DMS53 treated with DMSO at 0.1 percent for 48 hours (cell line): Measurements from ENCODE around the gene XYLT2.
"Not testable (repeated sequence)": the region's sequence is repeated elsewhere in the genome, so short reads cannot be mapped to it uniquely, and the experiment has no call there.

Experiments used
- DNase-seq: peaks from one replicate; lab custom pipeline; 2025; ENCODE audit not compliant: unreplicated experiment; lab: John Stamatoyannopoulos, UW

Gene XYLT2

DNA sequence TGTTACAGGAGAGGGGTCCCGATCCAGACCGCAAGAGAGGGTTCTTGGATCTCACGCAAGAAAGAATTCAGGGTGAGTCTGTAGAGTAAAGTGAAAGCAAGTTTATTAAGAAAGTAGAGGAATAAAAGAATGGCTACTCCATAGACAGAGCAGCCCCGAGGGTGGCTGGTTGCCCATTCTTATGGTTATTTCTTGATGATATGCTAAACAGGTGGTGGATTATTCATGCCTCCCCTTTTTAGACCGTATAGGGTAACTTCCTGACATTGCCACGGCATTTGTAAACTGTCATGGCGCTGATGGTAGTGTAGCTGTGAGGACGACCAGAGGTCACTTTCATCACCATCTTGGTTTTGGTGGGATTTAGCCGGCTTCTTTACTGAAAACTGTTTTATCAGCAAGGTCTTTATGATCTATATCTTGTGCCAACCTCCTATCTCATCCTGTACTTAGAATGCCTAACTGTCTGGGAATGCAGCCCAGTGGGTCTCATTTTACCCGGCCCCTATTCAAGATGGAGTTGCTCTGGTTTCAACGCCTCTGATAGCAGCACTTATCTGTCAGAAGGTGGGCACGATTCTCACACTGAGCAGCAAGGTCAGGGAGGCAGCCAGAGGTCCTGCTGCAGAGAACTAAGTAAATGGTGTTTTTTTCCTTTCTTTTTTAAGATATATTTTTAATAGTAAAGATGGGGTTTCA lies 26.5 kb upstream of the XYLT2 start:
- DNase-seq, result no peak

DNA sequence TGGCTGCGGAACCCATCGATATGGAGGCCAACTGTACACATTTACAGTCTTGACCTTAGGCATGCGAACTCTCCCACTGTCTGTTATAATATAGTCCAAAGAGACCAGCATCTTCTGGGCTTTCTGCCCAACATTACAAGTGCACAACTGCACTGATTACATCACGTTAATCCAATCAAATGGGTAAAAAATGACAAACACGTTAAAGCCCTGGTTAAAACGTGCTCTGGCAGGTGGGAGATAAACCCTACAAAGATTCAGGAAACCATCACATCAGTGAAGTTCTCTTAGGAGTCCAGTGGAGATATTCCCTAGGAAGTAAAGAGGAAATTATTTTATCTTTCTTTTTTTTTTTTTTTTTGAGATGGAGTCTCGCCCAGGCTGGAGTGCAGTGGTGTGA lies 23.7 kb upstream of the XYLT2 start:
- no peak for DNase-seq

DNA sequence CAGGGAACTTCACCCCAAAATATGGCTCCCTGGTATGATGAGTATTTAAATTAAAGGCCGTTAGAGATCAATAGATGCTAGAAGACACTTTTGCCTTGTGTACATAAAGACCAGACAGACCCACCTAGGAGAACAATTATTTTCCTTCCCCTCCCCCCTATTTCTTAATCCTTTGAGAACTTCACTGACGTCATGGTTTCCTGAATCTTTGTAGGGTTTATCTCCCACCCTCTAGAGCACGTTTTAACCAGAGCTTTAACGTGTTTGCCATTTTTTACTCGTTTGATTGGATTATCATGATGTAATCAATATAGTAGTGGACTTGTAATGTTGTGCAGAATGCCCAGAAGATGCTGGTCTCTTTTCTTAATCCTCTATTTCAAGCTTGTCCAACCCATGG lies 22.9 kb upstream of the XYLT2 start:
- no peak for DNase-seq

DNA sequence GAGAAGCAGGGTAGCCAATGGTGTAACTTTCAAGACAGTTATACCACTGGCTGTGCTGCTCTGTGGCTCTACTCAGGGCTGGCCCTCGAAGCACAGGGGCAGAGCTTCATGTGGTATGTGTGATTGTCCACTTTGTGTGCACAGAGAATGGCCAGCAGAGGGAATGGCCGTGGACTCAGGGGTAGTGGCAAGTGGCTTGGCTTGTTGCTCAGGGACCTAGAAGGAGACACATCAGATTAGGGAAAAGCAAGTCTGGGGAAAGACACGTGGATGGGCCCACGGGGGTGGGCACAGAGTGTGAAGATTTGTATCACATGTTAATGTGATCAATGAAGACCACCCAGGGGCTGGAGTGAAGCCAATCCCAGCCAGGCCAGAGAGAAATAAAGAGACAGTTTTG lies 20.0 kb upstream of the XYLT2 start:
- DNase-seq, result no peak

DNA sequence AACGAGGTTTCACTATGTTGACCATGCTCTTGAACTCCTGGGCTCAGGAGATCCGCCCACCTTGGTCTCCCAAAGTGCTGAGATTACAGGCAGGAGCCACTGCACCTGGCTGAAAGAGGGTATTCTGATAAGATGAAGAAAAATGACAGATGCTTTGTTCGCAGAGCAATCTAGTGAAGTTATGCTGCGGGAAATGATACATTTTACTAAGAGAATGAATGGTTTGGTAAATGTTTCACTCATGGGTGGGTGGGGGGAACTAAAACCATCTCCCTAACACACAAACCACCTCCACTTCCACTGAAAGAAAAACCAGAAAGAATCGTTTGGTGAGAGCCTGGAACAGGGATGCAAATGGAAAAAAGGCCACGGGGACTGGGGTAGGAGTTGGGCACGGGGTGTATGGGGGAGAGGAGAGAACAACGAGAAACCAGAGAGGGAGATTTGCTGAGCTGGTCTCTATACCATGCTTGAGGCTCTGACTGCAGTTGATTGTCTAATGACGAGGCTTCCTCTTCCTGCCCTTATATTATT lies 19.0 kb upstream of the XYLT2 start:
- DNase-seq, result no peak

DNA sequence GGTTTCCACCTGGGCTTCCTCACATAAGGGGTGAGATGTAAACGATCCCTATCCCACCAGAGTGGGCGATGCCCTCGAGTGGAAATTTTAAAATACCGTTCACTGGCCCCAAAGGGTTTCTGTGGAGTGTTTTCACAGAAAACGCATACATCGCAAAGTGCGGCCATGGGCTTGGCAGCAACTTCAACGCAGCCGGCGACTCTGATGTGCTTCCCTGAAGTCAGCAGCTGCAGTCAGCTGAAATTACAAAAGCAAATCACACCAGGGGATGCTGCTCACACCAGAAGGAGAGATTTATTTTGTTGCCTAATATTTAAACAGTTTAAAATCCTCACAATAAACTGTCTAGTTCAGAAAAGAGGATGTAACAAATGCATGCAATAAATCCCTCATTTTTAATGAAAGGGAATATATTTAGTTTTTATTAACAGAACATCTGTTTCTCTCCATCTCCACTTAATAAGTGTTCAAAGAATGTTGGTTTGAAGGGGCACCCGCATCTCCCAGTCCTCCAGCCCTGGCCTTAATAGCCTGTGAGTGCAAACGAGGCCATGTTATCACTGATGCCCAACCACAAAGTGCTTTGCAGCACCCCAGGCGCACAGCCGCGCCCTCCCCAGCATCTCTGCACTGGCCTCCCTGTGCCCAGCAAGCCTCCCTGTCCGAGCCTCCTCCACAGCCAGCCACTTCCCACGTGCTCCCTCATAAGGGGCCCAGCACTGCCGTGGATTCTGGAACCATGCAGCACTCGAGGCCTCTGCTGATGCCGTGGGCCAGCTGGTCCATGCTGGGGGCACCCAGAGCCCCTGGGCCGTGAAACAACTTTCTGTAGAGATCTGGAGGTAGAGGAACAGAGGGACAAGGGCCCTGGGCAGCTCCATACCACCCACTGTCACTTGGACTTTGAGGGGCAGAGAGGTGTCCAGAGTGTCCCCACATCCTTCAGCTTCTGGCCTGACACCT lies 17.3 kb upstream of the XYLT2 start:
- DNase-seq, result no peak

DNA sequence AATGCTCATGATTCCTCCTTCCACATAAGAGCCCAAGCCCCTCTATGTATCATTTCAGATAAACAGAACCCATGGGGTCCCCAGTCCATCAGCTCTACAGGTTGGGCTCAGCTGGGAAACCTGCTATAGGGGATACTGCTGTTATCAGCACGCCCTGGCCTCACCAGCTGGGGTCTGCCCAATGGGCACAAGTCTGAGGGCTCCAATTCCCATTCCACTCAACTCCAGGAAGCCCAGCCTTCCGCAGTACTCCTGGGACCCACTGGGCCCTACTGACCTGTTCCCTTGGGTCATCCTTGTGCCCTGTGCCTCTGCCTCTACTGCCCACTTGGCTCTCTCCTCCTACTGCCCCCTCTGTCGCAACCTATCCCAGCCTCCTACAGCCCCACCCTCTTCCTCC lies 16.2 kb upstream of the XYLT2 start:
- no peak for DNase-seq

DNA sequence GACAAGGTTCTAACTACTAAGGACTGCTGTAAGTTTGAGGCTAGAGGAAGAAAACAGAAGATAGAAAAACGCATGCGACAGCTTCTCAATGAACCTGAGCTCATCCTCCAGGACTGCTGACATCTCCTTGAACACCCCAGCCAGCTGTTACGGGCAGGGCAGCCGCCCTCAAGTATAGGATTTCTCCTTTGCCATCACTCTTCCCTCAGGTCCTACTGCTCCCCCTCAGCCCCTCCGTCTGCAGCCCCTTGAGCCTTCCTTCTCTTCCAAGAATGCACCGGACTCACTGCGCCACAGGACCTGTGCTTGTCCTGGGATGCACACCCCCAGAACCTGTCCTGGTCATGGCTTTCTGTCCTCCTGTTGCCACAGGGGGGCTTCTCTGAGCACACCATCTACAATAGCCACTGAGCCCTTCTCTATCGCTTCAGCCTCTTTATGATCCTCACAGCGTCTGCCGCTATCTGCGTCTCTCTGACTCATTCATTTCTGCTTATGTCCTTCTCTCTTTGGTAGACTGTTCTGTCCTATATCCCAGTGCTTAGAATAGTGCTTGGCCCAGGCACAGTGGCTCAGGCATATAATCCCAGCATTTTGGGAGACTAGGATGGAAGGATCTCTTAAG lies 15.7 kb upstream of the XYLT2 start:
- no peak for DNase-seq

DNA sequence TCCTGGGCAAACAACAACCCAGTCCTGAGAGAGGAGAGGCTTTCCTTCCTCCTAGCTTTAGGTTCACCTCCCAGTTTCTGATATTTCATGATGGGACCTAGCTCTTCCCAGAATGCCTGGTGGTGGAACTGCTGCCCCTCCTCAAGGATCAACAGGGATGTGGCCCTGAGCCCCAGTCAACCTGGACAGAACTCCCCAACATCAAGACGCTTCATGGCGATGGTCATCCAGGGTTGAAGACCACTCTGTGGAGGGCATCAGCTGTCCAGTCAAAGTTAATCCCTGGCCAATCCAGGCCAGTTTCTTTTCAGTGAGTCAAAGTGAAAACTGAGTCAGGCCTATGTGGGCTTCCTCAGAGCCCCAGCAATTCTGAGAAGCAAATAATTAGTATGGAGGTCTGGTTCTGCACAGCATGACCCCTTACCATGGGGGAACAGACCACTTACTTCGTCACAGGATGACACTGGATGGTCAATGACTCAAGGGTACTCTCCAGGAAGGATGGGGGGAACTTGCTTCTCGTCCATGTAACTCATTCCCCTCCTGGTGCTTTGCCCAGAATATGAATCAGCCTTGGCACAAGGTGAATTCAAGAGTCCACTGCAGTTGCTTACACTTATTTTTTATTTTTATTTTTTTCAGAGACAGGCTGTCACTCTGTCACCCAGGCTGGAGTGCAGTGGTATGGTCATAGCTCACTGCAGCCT lies 14.7 kb upstream of the XYLT2 start:
- no peak for DNase-seq

DNA sequence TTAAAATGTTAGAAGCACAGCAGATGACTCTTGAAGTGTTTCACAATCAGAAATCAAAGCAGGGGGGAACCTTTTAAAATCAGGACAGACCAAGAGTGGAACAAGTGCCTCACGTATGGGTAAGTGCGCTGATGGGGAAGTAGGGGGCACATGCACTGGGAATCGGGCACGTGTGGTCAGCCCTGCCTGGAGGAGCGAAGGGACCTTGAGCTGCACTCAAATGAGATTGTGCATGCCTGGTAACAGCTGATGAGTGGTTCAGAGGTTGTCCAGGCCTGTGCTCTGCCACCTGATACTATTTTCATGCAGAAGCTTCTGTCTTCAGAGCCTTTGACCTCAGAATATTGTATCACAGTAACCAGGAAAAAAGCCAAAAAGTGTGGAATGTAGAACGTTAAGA lies 13.7 kb upstream of the XYLT2 start:
- no peak for DNase-seq

DNA sequence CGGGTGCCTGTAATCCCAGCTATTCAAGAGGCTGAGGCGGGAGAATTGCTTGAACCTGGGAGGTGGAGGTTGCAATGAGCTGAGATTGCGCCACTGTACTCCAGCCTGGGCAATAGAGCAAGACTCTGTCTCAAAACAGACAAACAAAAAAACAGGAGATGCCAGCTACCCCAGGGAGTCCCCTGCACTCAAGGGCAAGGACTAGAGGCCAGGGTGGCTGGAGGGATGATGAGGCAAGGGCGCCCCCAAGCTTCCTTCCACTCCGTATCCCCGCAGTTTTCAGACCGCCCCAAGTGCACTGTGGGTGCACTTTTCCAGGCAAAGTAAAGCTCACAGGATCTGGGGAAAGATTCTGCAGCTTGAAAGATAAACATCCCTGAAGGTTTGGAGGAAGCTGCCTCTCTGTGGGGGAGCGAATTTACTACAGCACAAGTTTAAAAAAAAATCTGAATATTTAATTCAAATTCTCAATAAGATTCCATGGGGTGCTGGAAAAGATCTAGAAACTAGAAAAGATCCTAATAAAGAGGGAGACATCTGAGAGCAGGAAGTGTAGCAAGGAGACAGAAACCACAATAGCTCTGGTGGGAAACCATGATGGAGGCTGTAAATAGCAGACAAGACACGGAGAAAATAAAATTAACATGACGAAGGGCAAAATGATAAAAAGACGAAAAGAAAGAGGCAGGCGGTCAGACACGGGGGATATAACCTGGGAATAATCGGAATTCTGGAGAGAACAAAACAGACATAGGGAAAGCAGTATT lies 12.5 kb upstream of the XYLT2 start:
- DNase-seq, result not testable (repeated sequence)

DNA sequence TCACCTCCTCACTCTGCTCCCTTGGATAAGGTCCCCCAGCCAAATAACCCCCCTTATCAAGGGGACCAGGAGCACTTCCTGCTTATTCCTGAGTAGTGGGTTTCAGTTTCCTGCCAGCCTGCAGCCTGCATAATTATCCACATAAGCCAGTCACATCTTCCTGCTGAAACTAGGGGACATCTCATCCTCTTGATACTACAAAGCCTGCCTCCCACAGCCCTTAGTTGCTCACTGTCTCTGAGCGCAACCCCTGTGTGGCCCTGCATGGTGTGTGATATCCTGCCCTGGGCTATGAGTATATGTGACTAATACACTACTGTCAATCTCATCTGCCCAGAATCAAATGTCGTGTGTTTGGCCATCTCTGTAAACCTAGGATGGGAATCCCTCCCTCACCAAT lies 8.0 kb upstream of the XYLT2 start:
- no peak for DNase-seq

DNA sequence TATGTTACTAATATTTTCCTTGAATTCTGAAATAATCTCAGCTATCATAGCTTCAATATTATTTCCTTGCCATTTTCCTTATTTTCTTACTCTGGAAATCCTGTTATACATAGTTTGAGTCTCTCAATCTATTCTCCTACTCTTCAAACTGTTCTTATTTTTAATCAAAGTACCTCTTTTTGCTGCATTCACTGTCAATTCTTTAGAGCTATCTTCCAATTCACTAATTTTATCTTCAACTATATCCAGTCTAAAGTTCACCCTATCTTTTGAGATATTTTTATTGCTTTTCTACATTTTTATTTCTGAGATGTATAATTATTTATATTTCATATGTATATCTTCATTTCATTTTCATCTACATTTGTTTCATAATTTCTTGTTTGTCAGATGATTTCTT lies 7.3 kb upstream of the XYLT2 start:
- no peak for DNase-seq

DNA sequence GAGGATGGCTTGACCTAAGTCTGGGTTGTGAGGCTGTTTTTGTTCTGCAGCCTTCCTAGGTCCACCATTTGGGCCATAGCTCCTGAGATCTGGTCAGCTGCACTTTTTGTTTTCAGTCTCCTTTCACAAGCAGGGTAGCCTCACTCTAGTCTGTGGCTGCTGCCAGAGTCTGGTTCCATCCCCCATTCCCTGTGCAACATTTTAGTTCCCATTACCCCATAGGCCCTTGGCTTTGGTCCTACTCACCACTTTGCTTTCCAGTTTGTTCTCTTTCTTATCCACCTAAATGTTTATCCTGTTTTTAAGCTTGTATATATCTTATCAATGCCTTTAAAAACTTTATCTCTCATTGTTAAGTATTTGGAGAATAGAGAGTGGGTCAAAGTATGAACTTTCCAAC lies 6.5 kb upstream of the XYLT2 start:
- no peak for DNase-seq

DNA sequence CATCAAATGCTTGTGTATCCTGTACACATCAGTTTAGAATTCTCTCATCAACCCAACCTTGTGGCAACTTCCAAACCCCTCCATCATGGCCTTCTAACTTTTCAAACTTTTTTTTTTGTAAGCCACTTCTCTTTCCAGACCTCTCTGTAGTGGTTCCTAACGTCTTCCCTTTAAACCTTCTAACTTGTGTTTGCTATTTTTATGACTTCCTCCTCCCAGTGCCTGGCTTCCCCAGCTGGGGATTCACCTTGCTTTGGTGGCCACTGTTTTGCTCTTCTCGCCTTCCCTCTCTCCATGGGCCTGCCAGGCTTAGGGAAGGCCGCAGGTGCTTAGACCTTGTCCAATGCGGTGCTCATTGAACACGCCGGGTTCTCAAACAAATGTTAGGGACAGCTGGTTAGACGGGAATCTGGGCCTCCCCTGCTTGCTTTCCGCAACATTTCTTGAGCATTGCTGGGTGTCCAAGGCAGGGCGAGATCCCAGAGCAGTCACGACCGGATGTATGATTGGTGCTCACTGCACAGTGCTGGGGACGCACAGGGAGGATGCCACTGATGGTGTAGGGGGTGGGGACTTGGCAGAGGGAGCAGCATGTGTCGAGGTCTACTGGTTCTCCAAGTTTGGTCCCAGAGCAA lies 1.1 kb upstream of the XYLT2 start:
- no peak for DNase-seq

DNA sequence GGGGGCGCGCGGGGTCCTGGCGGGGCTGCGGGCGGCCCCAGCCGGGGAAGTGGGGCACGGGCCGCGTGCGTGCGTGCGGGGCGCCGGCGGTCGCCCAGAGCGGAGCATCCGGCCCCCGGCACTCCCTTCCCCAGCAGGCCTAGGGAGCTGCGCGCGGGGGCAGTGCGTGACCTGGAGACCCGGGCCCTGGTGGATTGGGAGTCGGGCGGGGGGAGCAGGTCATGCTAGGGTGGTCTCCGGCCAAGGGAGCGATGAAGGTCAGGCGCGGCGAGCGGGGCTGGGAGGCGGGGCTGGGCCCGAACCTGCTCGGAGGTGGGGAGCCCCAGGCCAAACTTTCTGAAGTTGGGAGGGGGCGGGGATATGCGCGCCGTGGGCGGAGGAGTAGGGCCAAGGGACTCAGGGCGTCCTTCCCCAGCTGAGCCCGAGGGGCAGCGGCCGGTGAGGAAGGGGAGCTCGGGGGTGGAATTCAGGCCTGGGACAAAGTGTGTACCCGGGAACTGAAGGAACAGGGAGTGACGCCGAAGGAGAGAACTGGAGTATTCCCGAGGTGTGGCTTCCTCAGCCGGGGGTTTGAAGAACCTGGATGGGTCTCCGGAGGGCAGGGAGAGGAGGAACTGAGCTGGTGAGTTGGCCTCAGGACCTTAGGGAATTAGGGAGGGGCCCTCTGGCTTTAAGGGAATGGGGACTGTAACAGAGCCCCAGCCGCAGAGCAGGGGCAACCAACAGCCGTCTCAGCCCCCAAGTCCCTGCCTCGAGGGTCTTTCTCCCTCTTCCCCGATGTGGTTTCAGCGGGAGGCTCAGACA lies 589 bp downstream of the XYLT2 start:
- DNase-seq, result no peak

DNA sequence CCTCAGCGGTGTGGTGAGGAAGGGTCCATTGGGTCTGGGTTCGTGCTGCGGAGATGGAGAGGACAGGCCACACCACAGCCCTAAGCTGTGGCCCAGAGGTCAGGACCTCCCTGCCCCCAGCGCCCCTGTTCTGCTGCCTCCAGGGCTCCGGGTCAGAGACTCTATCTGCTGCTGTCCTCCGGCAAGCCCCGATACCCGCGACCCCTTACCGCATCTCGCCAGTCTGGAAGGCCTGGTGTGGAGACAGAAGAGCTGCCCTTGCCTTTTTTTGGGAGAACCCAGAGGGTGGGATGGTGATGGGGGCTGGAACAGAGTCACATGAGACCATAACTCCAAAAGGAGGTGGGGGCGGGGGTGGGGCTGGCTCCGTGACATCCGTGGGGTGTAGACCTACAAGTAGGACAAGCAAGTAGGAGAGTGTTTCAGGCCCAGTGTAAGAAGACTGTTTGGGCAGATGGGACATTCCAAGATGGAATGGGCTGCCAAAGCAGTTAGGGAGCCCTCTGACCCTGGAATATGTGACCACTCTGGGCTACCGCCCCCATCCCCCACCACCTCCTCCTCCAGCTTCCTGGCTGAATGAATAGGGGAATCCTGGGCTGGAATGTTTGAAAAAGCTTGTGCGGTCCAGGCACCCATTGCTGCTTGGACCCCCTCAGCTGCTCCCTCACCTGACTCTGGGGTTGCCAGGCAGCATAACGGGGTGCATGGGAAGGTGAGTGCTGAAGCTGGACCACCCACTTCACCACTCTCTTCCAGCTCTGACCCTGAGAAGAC lies 1.4 kb downstream of the XYLT2 start:
- no peak for DNase-seq

DNA sequence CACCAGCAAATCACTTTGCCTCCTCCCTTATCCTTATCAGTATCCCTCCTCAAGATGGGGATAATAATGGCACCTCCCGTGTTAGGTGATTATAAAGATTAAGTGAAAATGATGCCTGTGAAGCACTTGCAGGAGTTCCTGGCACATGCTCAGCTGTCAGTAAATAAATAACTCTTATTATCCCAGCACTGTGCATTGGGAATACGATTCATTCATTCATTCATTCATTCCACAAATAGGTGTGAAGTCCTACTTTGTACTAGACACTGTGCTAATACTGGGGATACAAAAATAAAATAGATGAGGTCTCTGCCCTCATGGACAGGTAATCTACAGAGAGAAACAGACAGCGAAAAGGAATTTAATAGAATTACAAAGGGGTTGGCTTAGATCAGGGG lies 2.0 kb downstream of the XYLT2 start:
- DNase-seq, result no peak
